GM23248 (cell line): Measurements from ENCODE around the gene DAB1. TPM values are rescaled to one million over a fixed set of nuclear protein-coding genes. Genes with fewer than 3 reads are reported as not detected.
A peak's percentile ranks its signal among the peaks of the same experiment; 100 is the strongest.

ENCODE experiments used
- DNase-seq: peaks from one replicate; pipeline ENCODE4 v3.0.0-alpha.2; 2015
- H2AFZ ChIP-seq: fragments of 200-600 bp; sonication (generic); 2 replicates; pipeline ENCODE4 v1.6.1; 2016; ENCODE audit warnings: antibody characterized with exemption
- H3F3A ChIP-seq: fragments of 200-600 bp; sonication (generic); 2 replicates; pipeline ENCODE4 v1.6.1; 2016; ENCODE audit warnings: mild to moderate bottlenecking, antibody characterized with exemption, mixed run types; ENCODE audit not compliant: insufficient read depth
- H3K27ac ChIP-seq: fragments of 200-600 bp; sonication (generic); 2 replicates; pipeline ENCODE4 v1.5.1; 2016; ENCODE audit warnings: mild to moderate bottlenecking
- H3K27me3 ChIP-seq: fragments of 200-600 bp; sonication (generic); replicated peaks from 2 replicates; pipeline ENCODE4 v1.6.1; 2016; ENCODE audit warnings: mild to moderate bottlenecking; ENCODE audit not compliant: insufficient read depth
- H3K36me3 ChIP-seq: fragments of 200-600 bp; sonication (generic); 2 replicates; pipeline ENCODE4 v1.6.1; 2016; ENCODE audit warnings: low read depth, mild to moderate bottlenecking
- H3K4me1 ChIP-seq: fragments of 200-600 bp; sonication (generic); 2 replicates; pipeline ENCODE4 v1.6.1; 2016; ENCODE audit warnings: mild to moderate bottlenecking; ENCODE audit not compliant: insufficient read depth
- H3K4me2 ChIP-seq: fragments of 200-600 bp; sonication (generic); one replicate; pipeline ENCODE4 v1.6.1; 2016; ENCODE audit warnings: mild to moderate bottlenecking; ENCODE audit not compliant: unreplicated experiment
- H3K4me3 ChIP-seq: fragments of 200-600 bp; sonication (generic); 2 replicates; pipeline ENCODE4 v1.5.1; 2016; ENCODE audit warnings: mild to moderate bottlenecking
- H3K79me2 ChIP-seq: fragments of 200-600 bp; sonication (generic); 2 replicates; pipeline ENCODE4 v1.6.1; 2016; ENCODE audit warnings: mild to moderate bottlenecking; ENCODE audit not compliant: insufficient read depth
- H3K9ac ChIP-seq: fragments of 200-600 bp; sonication (generic); 2 replicates; pipeline ENCODE4 v1.6.1; 2016; ENCODE audit warnings: mild to moderate bottlenecking
- H3K9me2 ChIP-seq: fragments of 200-600 bp; sonication (generic); 2 replicates; pipeline ENCODE4 v1.6.1; 2016; ENCODE audit warnings: mixed run types, mild to moderate bottlenecking, moderate library complexity; ENCODE audit not compliant: insufficient read depth
- H3K9me3 ChIP-seq: fragments of 200-600 bp; sonication (generic); one replicate; pipeline ENCODE4 v1.6.1; 2017; ENCODE audit warnings: low read depth
- H4K20me1 ChIP-seq: fragments of 200-600 bp; sonication (generic); 2 replicates; pipeline ENCODE4 v1.6.0; 2016; ENCODE audit not compliant: insufficient read depth
- EZH2 ChIP-seq: fragments of 200-600 bp; sonication (generic); IDR thresholded peaks from 2 replicates; pipeline ENCODE4 v1.6.1; 2018; ENCODE audit warnings: antibody characterized with exemption, mild to moderate bottlenecking; ENCODE audit not compliant: insufficient read depth, poor library complexity, severe bottlenecking
- EZH2phosphoT487 ChIP-seq: fragments of 200-600 bp; sonication (generic); IDR thresholded peaks from 2 replicates; pipeline ENCODE4 v1.6.1; 2018; ENCODE audit warnings: antibody characterized with exemption, moderate library complexity, mild to moderate bottlenecking, low read depth; ENCODE audit not compliant: insufficient read depth
- WGBS, 2 experiments: methylation state at CpG; one replicate each; pipeline ENCODE4 v1.1.6; 2015 to 2017; ENCODE audit warnings: low lambda C conversion rate in 2 of 2, low coverage in 1 of 2; ENCODE audit errors: missing lambda C conversion rate in 2 of 2; 5-methylcytosine and 5-hydroxymethylcytosine counted together
- in situ Hi-C: fragments of 300-500 bp; cut with MboI; formaldehyde crosslinking; loops from 2 replicates; pipeline ENCODE4 v1.15.0; 2020
- polyA plus RNA-seq: library from polyadenylated mRNA; unstranded; fragments of >200 nt; fragmentation: Nextera tagmentation; extraction: Ambion mirVana; gene quantifications from 2 replicates; pipeline ENCODE4 v1.2.1, GENCODE V29; 2016
- total RNA-seq: library from RNA; depleted of rRNA; stranded (reverse); fragments of >200 nt; shearing (Covaris generic); gene quantifications from 2 replicates; pipeline ENCODE4 v1.2.3, GENCODE V29; 2014

Gene DAB1
- total and polyA plus RNA-seq, 2 experiments from 2014 or later, result 0.11 to 0.39 TPM

GRCh38 chr1:56973923-56974742 lies 449.7 kb downstream of the DAB1 start:
- Histone ChIP-seq H3K9me3 (no peaks in the 10 kb centered on the region), H3K27me3 (no peaks in the 10 kb centered on the region), H4K20me1 (no peaks in the 10 kb centered on the region), H3K4me1 (no peaks in the 10 kb centered on the region), H3F3A (no peaks in the 10 kb centered on the region), H3K4me3 (no peak overlapping the region), H3K9ac (no peak overlapping the region), H3K4me2 (no peak overlapping the region), H3K36me3 (no peaks in the 10 kb centered on the region), H2AFZ (no peak overlapping the region), H3K9me2 (no peaks in the 10 kb centered on the region), H3K79me2 (no peaks in the 10 kb centered on the region), H3K27ac (no peak overlapping the region)
- 60 to 69% methylated on average over 5 of the region's 5 CpGs for WGBS, 2 experiments
- no peak for TF ChIP-seq EZH2phosphoT487
- TF ChIP-seq EZH2, result no peak
- DNase-seq, result no peak
- in situ Hi-C loops, result loop anchor here (10.0 kb wide), 1 partner anchor 139 kb away; no protein-coding TSS in a partner anchor

GRCh38 chr1:56972976-56973375 lies 450.9 kb downstream of the DAB1 start:
- peak; percentile 49 for DNase-seq
- H3K9me2 ChIP-seq, result no peaks in the 10 kb centered on the region
- in situ Hi-C loops, result loop anchor here (10.0 kb wide), 1 partner anchor 138 kb away; no protein-coding TSS in a partner anchor
- H3K4me3 ChIP-seq, result no peak overlapping the region
- no peaks in the 10 kb centered on the region for H3K9me3 ChIP-seq
- no peaks in the 10 kb centered on the region for H3K79me2 ChIP-seq
- no peak overlapping the region for H3K9ac ChIP-seq
- no peaks in the 10 kb centered on the region for H3K27me3 ChIP-seq
- no peak overlapping the region for H3K4me2 ChIP-seq
- no peak overlapping the region for H3K27ac ChIP-seq
- H3K4me1 ChIP-seq, result no peaks in the 10 kb centered on the region
- TF ChIP-seq EZH2phosphoT487, result no peak
- no peak for TF ChIP-seq EZH2
- no peaks in the 10 kb centered on the region for H4K20me1 ChIP-seq
- H3F3A ChIP-seq, result no peaks in the 10 kb centered on the region
- no peak overlapping the region for H2AFZ ChIP-seq
- WGBS, 2 experiments, result 6 to 10% methylated on average over 1 of the region's 1 CpG
- no peaks in the 10 kb centered on the region for H3K36me3 ChIP-seq

- H3K9me2 ChIP-seq, result no peaks in the 10 kb centered on the region
Observed at GRCh38 chr1:56970280-56970679, 453.6 kb downstream of the DAB1 start.

GRCh38 chr1:56968878-56969495 lies 454.9 kb downstream of the DAB1 start:
- no peaks in the 10 kb centered on the region for H3F3A ChIP-seq
- H3K9ac ChIP-seq, result no peak overlapping the region
- no peak for DNase-seq
- no peaks in the 10 kb centered on the region for H4K20me1 ChIP-seq
- H3K27me3 ChIP-seq, result no peaks in the 10 kb centered on the region
- H3K27ac ChIP-seq, result no peak overlapping the region
- no peaks in the 10 kb centered on the region for H3K79me2 ChIP-seq
- no peak for TF ChIP-seq EZH2
- no peak for TF ChIP-seq EZH2phosphoT487
- WGBS, 2 experiments, result 85 to 87% methylated on average over 2 of the region's 2 CpGs
- no peaks in the 10 kb centered on the region for H3K9me3 ChIP-seq
- no peak overlapping the region for H3K4me2 ChIP-seq
- H3K4me1 ChIP-seq, result no peaks in the 10 kb centered on the region
- no peak overlapping the region for H3K4me3 ChIP-seq
- in situ Hi-C loops, result no loop called here
- H2AFZ ChIP-seq, result no peak overlapping the region
- H3K9me2 ChIP-seq, result no peaks in the 10 kb centered on the region
- H3K36me3 ChIP-seq, result no peaks in the 10 kb centered on the region

More at GRCh38 chr1:56970280-56970679, 453.6 kb downstream of the DAB1 start:
- Histone ChIP-seq H3K27me3 (no peaks in the 10 kb centered on the region), H4K20me1 (no peaks in the 10 kb centered on the region), H3K9ac (no peak overlapping the region), H3K9me3 (no peaks in the 10 kb centered on the region), H3K79me2 (no peaks in the 10 kb centered on the region), H3K27ac (no peak overlapping the region), H3K4me2 (no peak overlapping the region), H3K4me1 (no peaks in the 10 kb centered on the region), H2AFZ (no peak overlapping the region), H3F3A (no peaks in the 10 kb centered on the region), H3K4me3 (no peak overlapping the region), H3K36me3 (no peaks in the 10 kb centered on the region)
- in situ Hi-C loops, result loop anchor here (10.0 kb wide), 1 partner anchor 135 kb away; no protein-coding TSS in a partner anchor
- no peak for DNase-seq
- TF ChIP-seq EZH2phosphoT487 (no peak), EZH2 (no peak)
- 87 to 92% methylated on average over 1 of the region's 1 CpG for WGBS, 2 experiments
